DMS53 treated with DMSO at 0.1 percent for 48 hours (cell line): ENCODE results near the gene NFE2L3.
"Not testable (repeated sequence)": the region's sequence is repeated elsewhere in the genome, so short reads cannot be mapped to it uniquely, and the experiment has no call there.

ENCODE experiments used
- DNase-seq: peaks from one replicate; lab custom pipeline; 2025; ENCODE audit not compliant: unreplicated experiment; lab: John Stamatoyannopoulos, UW

The NFE2L3 gene

GRCh38 chr7:26185131-26185843 lies 33.3 kb downstream of the NFE2L3 start:
- DNase-seq: no peak

- no peak for DNase-seq
Measured at GRCh38 chr7:26185844-26186180, 33.8 kb downstream of the NFE2L3 start.

- DNase-seq: no peak
Measured at GRCh38 chr7:26186364-26187311, 34.6 kb downstream of the NFE2L3 start.

- DNase-seq: no peak
Measured at GRCh38 chr7:26187380-26188205, 35.6 kb downstream of the NFE2L3 start.

GRCh38 chr7:26188206-26188956 lies 36.4 kb downstream of the NFE2L3 start:
- DNase-seq: no peak

- no peak for DNase-seq
Measured at GRCh38 chr7:26188957-26189541, 37.1 kb downstream of the NFE2L3 start.

- no peak for DNase-seq
Measured at GRCh38 chr7:26189697-26190096, 37.7 kb downstream of the NFE2L3 start.

- no peak for DNase-seq
Measured at GRCh38 chr7:26190417-26190869, 38.4 kb downstream of the NFE2L3 start.

GRCh38 chr7:26191233-26191973 lies 39.4 kb downstream of the NFE2L3 start:
- no peak for DNase-seq

GRCh38 chr7:26191974-26192479 lies 40.0 kb downstream of the NFE2L3 start:
- DNase-seq: no peak

GRCh38 chr7:26192485-26193087 lies 40.6 kb downstream of the NFE2L3 start:
- no peak for DNase-seq

- DNase-seq: no peak
Measured at GRCh38 chr7:26193432-26194207, 41.6 kb downstream of the NFE2L3 start.

- DNase-seq: not testable (repeated sequence)
Measured at GRCh38 chr7:26194764-26195163, 42.8 kb downstream of the NFE2L3 start.

- no peak for DNase-seq
Measured at GRCh38 chr7:26195182-26195581, 43.2 kb downstream of the NFE2L3 start.

- no peak for DNase-seq
Measured at GRCh38 chr7:26195867-26196657, 44.1 kb downstream of the NFE2L3 start.

- DNase-seq: no peak
Measured at GRCh38 chr7:26197153-26198115, 45.4 kb downstream of the NFE2L3 start.
